Upper lobe of left lung (tissue), 4 donors: Measurements from ENCODE around the gene KCNH8.

Experiments
- CTCF ChIP-seq, 6 experiments: fragments of 450-650 bp in 4 of 6; fragments of 200-600 bp in 2 of 6; sonication (generic) in 2 of 6; IDR thresholded peaks; one replicate each; pipeline ENCODE4 v1.5.1; 2016 to 2019; ENCODE audit warnings: antibody characterized with exemption in 6 of 6
- POLR2A ChIP-seq, 4 donors: fragments of 450-650 bp; IDR thresholded peaks; one replicate each; pipeline ENCODE4 v1.5.1; 2016 to 2017; ENCODE audit warnings: antibody characterized with exemption in 4 of 4, mild to moderate bottlenecking in 2 of 4
- POLR2AphosphoS5 ChIP-seq, 2 donors: sonication (generic); formaldehyde crosslinking; IDR thresholded peaks; one replicate each; pipeline ENCODE4 v1.5.1; 2017; ENCODE audit warnings: antibody characterized with exemption in 2 of 2

GRCh38 chr3:19446138-19446537 lies 297.8 kb downstream of the KCNH8 start:
- TF ChIP-seq POLR2A (IDR thresholded peaks at IDR 0.05) = no peak
- no peak for TF ChIP-seq CTCF (IDR thresholded peaks at IDR 0.05)
- TF ChIP-seq POLR2AphosphoS5 (IDR thresholded peaks at IDR 0.05) = no peak
